Measurements from ENCODE around the gene P4HA3. TPM values are rescaled to one million over a fixed set of nuclear protein-coding genes. Genes with fewer than 3 reads are reported as not detected.

Gene P4HA3
- total and polyA plus RNA-seq, 9 of the 15 experiments (the other 6 are each of a cell fraction or from before 2014, with no cell fraction given) = 0.01 to 0.03 TPM; not detected in 7

- H3K4me2 ChIP-seq (ENCODE audit: insufficient read depth, low read length) = no peak overlapping the region
- DNase-seq (ENCODE audit: extremely low read depth in 1 of 4, low spot score in 3 of 4) = no peak
- no peaks in the 10 kb centered on the region for H3K79me2 ChIP-seq (ENCODE audit: control insufficient read depth, insufficient read depth, low read length)
- H3K9me3 ChIP-seq (replicated peaks; ENCODE audit: control insufficient read depth, insufficient read depth, low read depth, low read length) = no peaks in the 10 kb centered on the region
- no peak overlapping the region for H3K27ac ChIP-seq (ENCODE audit: extremely low read depth, low read depth, low read length)
- peaks cover 28 to 32% of the 10 kb centered on the region in 2 experiments; a peak in 4 of 5 replicates for H3K27me3 ChIP-seq (ENCODE audit: control insufficient read depth in 2 of 2, insufficient read depth in 2 of 2, low read length in 2 of 2)
- H3K4me3 ChIP-seq = no peak overlapping the region
- H3K4me1 ChIP-seq (replicated peaks in 1 of 2; ENCODE audit: control insufficient read depth in 2 of 2, insufficient read depth in 2 of 2, low read length in 2 of 2) = no peaks in the 10 kb centered on the region
- BruUV-seq (replicated peaks) = no TSS peak
- WGBS (ENCODE audit: insufficient coverage, low coverage, missing lambda C conversion rate) = 0% methylated on average over 4 of the region's 4 CpGs
- in situ Hi-C loops (cut with MboI) = no loop called here
- TF ChIP-seq POLR2AphosphoS2 (IDR thresholded peaks at IDR 0.05; ENCODE audit: low read length) = no peak
- no peak for TF ChIP-seq ZBTB5 (IDR thresholded peaks at IDR 0.05)
- no peak for TF ChIP-seq IRF9 (tag; IDR thresholded peaks at IDR 0.05)
- no peak for TF ChIP-seq ZNF280B (CRISPR knock-in tag; IDR thresholded peaks at IDR 0.05)
- no peak overlapping the region for H2AFZ ChIP-seq (ENCODE audit: low read depth, low read length)
- H3K36me3 ChIP-seq (ENCODE audit: control insufficient read depth, insufficient read depth, low read length) = no peaks in the 10 kb centered on the region
- no peak for FAIRE-seq
- intact Hi-C loops (cut with micrococcal nuclease) = no loop called here
- no peak for ATAC-seq
- no peak overlapping the region for H3K9ac ChIP-seq (ENCODE audit: insufficient read depth in 1 of 2, low read depth in 2 of 2, low read length in 2 of 2)
- no peaks in the 10 kb centered on the region for H4K20me1 ChIP-seq (replicated peaks; ENCODE audit: control insufficient read depth, insufficient read depth, low read length)
- POLR2A ChIA-PET = no interaction called here
- no peaks in the 10 kb centered on the region for H3K9me1 ChIP-seq (ENCODE audit: control insufficient read depth, insufficient read depth, low read length)
- CTCF ChIA-PET (ENCODE audit: low intra/inter-chr PET ratio) = no interaction called here
These were observed 39.2 kb downstream of the P4HA3 start for GRCh38 chr11:74272276-74272675.
